ENCODE measurements around the gene NEFH. TPM values are rescaled to one million over a fixed set of nuclear protein-coding genes. Genes with fewer than 3 reads are reported as not detected.
A peak's percentile ranks its signal among the peaks of the same experiment; 100 is the strongest.

NEFH gene
- total RNA-seq, 2 experiments from 2014 or later = not detected

- Histone ChIP-seq H3K9me3 (ENCODE audit: low read length) (no peaks in the 10 kb centered on the region), H3K9me2 (ENCODE audit: insufficient read depth, low read length) (no peaks in the 10 kb centered on the region), H3K4me2 (ENCODE audit: low read length) (no peak overlapping the region), H3K36me3 (ENCODE audit: insufficient read depth, low read length) (peaks cover 86% of the 10 kb centered on the region), H3K79me2 (ENCODE audit: insufficient read depth, low read depth, low read length) (no peaks in the 10 kb centered on the region), H3K27ac (ENCODE audit: low read depth, low read length, poor library complexity, severe bottlenecking) (no peak overlapping the region), H2AFZ (ENCODE audit: low read length) (no peak overlapping the region), H3K4me3 (ENCODE audit: low read depth, low read length, poor library complexity, severe bottlenecking) (no peak overlapping the region), H4K20me1 (ENCODE audit: insufficient read depth, low read length) (no peaks in the 10 kb centered on the region), H3K4me1 (ENCODE audit: insufficient read depth, low read length, poor library complexity, severe bottlenecking) (peaks cover 3% of the 10 kb centered on the region)
- intact Hi-C loops (cut with micrococcal nuclease; ENCODE audit: unreplicated experiment) = loop anchor here (1.0 to 10.0 kb wide), 2 partner anchors 128 to 219 kb away; partner anchors contain the start of gene GAS2L1
- ChIA-PET POLR2A (interaction anchor here (0.5 to 0.7 kb wide), 2 partner anchors 66 to 72 kb away, joined by 3 read pairs; no protein-coding TSS in a partner anchor), CTCF (ENCODE audit: unreplicated experiment) (interaction anchor here (0.6 kb wide), 1 partner anchor 160 kb away, joined by 3 read pairs; no protein-coding TSS in a partner anchor)
- DNase-seq (ENCODE audit: low spot score) = no peak
- BruUV-seq (replicated peaks) = TSS peak; percentile 25
- TF ChIP-seq CTCF (conservative IDR thresholded peaks at IDR 0.05; ENCODE audit: low read length) = no peak
- no peak for TF ChIP-seq EZH2phosphoT487 (IDR thresholded peaks at IDR 0.05; ENCODE audit: borderline replicate concordance, low read depth, low read length)
Observed at GRCh38 chr22:29523761-29524160, 43.7 kb downstream of the NEFH start.

GRCh38 chr22:29524442-29525191 lies 44.6 kb downstream of the NEFH start:
- Histone ChIP-seq H3K4me2 (ENCODE audit: low read length) (no peak overlapping the region), H3K4me3 (ENCODE audit: low read depth, low read length, poor library complexity, severe bottlenecking) (no peak overlapping the region), H3K27ac (ENCODE audit: low read depth, low read length, poor library complexity, severe bottlenecking) (no peak overlapping the region), H3K4me1 (ENCODE audit: insufficient read depth, low read length, poor library complexity, severe bottlenecking) (peaks cover 3% of the 10 kb centered on the region), H2AFZ (ENCODE audit: low read length) (no peak overlapping the region), H3K36me3 (ENCODE audit: insufficient read depth, low read length) (peaks cover 86% of the 10 kb centered on the region), H3K9me3 (ENCODE audit: low read length) (no peaks in the 10 kb centered on the region), H3K79me2 (ENCODE audit: insufficient read depth, low read depth, low read length) (no peaks in the 10 kb centered on the region), H4K20me1 (ENCODE audit: insufficient read depth, low read length) (no peaks in the 10 kb centered on the region), H3K9me2 (ENCODE audit: insufficient read depth, low read length) (no peaks in the 10 kb centered on the region)
- TF ChIP-seq EZH2phosphoT487 (IDR thresholded peaks at IDR 0.05; ENCODE audit: borderline replicate concordance, low read depth, low read length) = no peak
- peak; percentile 77 for TF ChIP-seq CTCF (conservative IDR thresholded peaks at IDR 0.05; ENCODE audit: low read length)
- CTCF ChIA-PET (ENCODE audit: unreplicated experiment) = interaction anchor here (0.6 kb wide), 1 partner anchor 161 kb away, joined by 3 read pairs; no protein-coding TSS in a partner anchor
- no TSS peak for BruUV-seq (replicated peaks)
- DNase-seq (ENCODE audit: low spot score) = peak; percentile 60
- POLR2A ChIA-PET = interaction anchor here (0.7 kb wide), 1 partner anchor 67 kb away, joined by 3 read pairs; no protein-coding TSS in a partner anchor
- intact Hi-C loops (cut with micrococcal nuclease; ENCODE audit: unreplicated experiment) = loop anchor here (1.0 to 10.0 kb wide), 2 partner anchors 129 to 220 kb away; partner anchors contain the start of gene GAS2L1

- no peak for TF ChIP-seq EZH2phosphoT487 (IDR thresholded peaks at IDR 0.05; ENCODE audit: borderline replicate concordance, low read depth, low read length)
- TF ChIP-seq CTCF (conservative IDR thresholded peaks at IDR 0.05; ENCODE audit: low read length) = no peak
- CTCF ChIA-PET (ENCODE audit: unreplicated experiment) = no interaction called here
Observed at GRCh38 chr22:29528144-29528543, 48.1 kb downstream of the NEFH start.

More at GRCh38 chr22:29528144-29528543, 48.1 kb downstream of the NEFH start:
- no peak overlapping the region for H3K4me2 ChIP-seq (ENCODE audit: low read length)
- H3K4me3 ChIP-seq (ENCODE audit: low read depth, low read length, poor library complexity, severe bottlenecking) = no peak overlapping the region
- no peak overlapping the region for H2AFZ ChIP-seq (ENCODE audit: low read length)
- H3K36me3 ChIP-seq (ENCODE audit: insufficient read depth, low read length) = peaks cover 89% of the 10 kb centered on the region
- no peak overlapping the region for H3K27ac ChIP-seq (ENCODE audit: low read depth, low read length, poor library complexity, severe bottlenecking)
- no TSS peak for BruUV-seq (replicated peaks)
- DNase-seq (ENCODE audit: low spot score) = peak; percentile 45
- H3K9me3 ChIP-seq (ENCODE audit: low read length) = peaks cover 2% of the 10 kb centered on the region; the same call in 1 of the 2 replicates
- H3K9me2 ChIP-seq (ENCODE audit: insufficient read depth, low read length) = no peaks in the 10 kb centered on the region
- no peaks in the 10 kb centered on the region for H4K20me1 ChIP-seq (ENCODE audit: insufficient read depth, low read length)
- intact Hi-C loops (cut with micrococcal nuclease; ENCODE audit: unreplicated experiment) = loop anchor here (10.0 kb wide), 1 partner anchor 223 kb away; the partner anchor contains the start of gene GAS2L1
- POLR2A ChIA-PET = no interaction called here
- H3K79me2 ChIP-seq (ENCODE audit: insufficient read depth, low read depth, low read length) = no peaks in the 10 kb centered on the region
- peaks cover 3% of the 10 kb centered on the region for H3K4me1 ChIP-seq (ENCODE audit: insufficient read depth, low read length, poor library complexity, severe bottlenecking)
